B cell (primary cell): ENCODE data around the gene SYT3. TPM values are rescaled to one million over a fixed set of nuclear protein-coding genes. Genes with fewer than 3 reads are reported as not detected.

Experiments used
- ATAC-seq: fragments of 200-7000 bp; cut with Tn5 transposase; one replicate; pipeline ENCODE4 v1.10.0; 2021; ENCODE audit warnings: low read depth, mild to moderate bottlenecking, moderate number of reproducible peaks, moderate library complexity
- CTCF ChIA-PET: fragments of 350-600 bp; sonication (Branson Sonifier 250); formaldehyde crosslinking; loops from one replicate; lab custom pipeline; 2021; ENCODE audit warnings: antibody characterized with exemption, inconsistent platforms; lab: Charles Lee
- POLR2A ChIA-PET: fragments of 350-600 bp; sonication (Branson Sonifier 250); formaldehyde crosslinking; loops from one replicate; lab custom pipeline; 2021; ENCODE audit warnings: antibody characterized with exemption; lab: Charles Lee
- DNase-seq: peaks from one replicate; pipeline ENCODE4 v3.0.0; 2013
- H2AFZ ChIP-seq: 2 replicates; pipeline ENCODE4 v1.6.1; 2012; ENCODE audit warnings: mild to moderate bottlenecking, low read depth, low read length; ENCODE audit not compliant: insufficient read depth, poor library complexity, severe bottlenecking
- H3K27ac ChIP-seq, 2 donors: 1 replicate in 1 of 2; 2 replicates in 1 of 2; pipeline ENCODE4 v1.5.1; 2012 to 2013; ENCODE audit warnings: low read length in 2 of 2, mild to moderate bottlenecking in 2 of 2, moderate library complexity in 1 of 2
- H3K27me3 ChIP-seq, 4 experiments: fragments of 200-600 bp in 1 of 4; sonication (generic) in 1 of 4; replicated peaks in 1 of 4; 1 replicate in 2 of 4; 2 replicates in 2 of 4; pipeline versions ENCODE4 v1.6.1 to v1.7.0; 2013 to 2016; ENCODE audit warnings: low read length in 3 of 4, mild to moderate bottlenecking in 2 of 4, mixed read lengths in 1 of 4, moderate library complexity in 1 of 4; ENCODE audit not compliant: insufficient read depth in 4 of 4, control insufficient read depth in 3 of 4; ENCODE audit errors: control extremely low read depth in 1 of 4
- H3K36me3 ChIP-seq, 2 experiments: replicated peaks in 1 of 2; 1 replicate in 1 of 2; 2 replicates in 1 of 2; pipeline versions ENCODE4 v1.6.1 to v1.7.1; 2013; ENCODE audit warnings: low read length in 1 of 2; ENCODE audit not compliant: insufficient read depth in 2 of 2, control insufficient read depth in 1 of 2; ENCODE audit errors: control extremely low read depth in 1 of 2, extremely low read depth in 1 of 2
- H3K4me1 ChIP-seq, 2 donors: fragments of 200-600 bp in 1 of 2; sonication (generic) in 1 of 2; 1 replicate in 1 of 2; 2 replicates in 1 of 2; pipeline versions ENCODE4 v1.5.1 to v1.6.1; 2013 to 2017; ENCODE audit warnings: low read length in 2 of 2; ENCODE audit not compliant: control insufficient read depth in 2 of 2, insufficient read depth in 2 of 2
- H3K4me2 ChIP-seq: replicated peaks from 2 replicates; pipeline ENCODE3; 2012; ENCODE audit warnings: mild to moderate bottlenecking, low read depth, low read length; ENCODE audit not compliant: poor library complexity, severe bottlenecking
- H3K4me3 ChIP-seq, 5 experiments: fragments of 200-600 bp in 1 of 5; sonication (generic) in 1 of 5; 1 replicate in 3 of 5; 2 replicates in 2 of 5; pipeline versions ENCODE4 v1.5.1 to v1.7.0; 2011 to 2016; ENCODE audit warnings: low read length in 4 of 5, mild to moderate bottlenecking in 4 of 5, low read depth in 2 of 5, control low read depth in 1 of 5, moderate library complexity in 1 of 5; ENCODE audit not compliant: insufficient read depth in 1 of 5; ENCODE audit errors: control extremely low read depth in 1 of 5, extremely low read depth in 1 of 5
- H3K79me2 ChIP-seq: fragments of 200-600 bp; sonication (generic); one replicate; pipeline ENCODE4 v1.6.0; 2016; ENCODE audit warnings: low read length; ENCODE audit not compliant: control insufficient read depth, insufficient read depth
- H3K9ac ChIP-seq: fragments of 200-600 bp; sonication (generic); 2 replicates; pipeline ENCODE4 v1.6.1; 2017; ENCODE audit warnings: mild to moderate bottlenecking, low read length, moderate library complexity
- H3K9me3 ChIP-seq, 3 donors: one replicate each; pipeline versions ENCODE4 v1.6.1 to v1.7.1; 2013; ENCODE audit warnings: low read length in 2 of 3; ENCODE audit not compliant: control insufficient read depth in 2 of 3, insufficient read depth in 1 of 3; ENCODE audit errors: control extremely low read depth in 1 of 3
- H4K20me1 ChIP-seq: 2 replicates; pipeline ENCODE4 v1.6.0; 2012; ENCODE audit warnings: mild to moderate bottlenecking, low read length; ENCODE audit not compliant: insufficient read depth, control insufficient read depth, poor library complexity, severe bottlenecking
- H3K27ac Mint-ChIP-seq: one replicate; pipeline ENCODE4 v1.8.0; 2021; ENCODE audit warnings: mixed read lengths
- H3K27me3 Mint-ChIP-seq: one replicate; pipeline ENCODE4 v1.8.0; 2021; ENCODE audit warnings: mixed read lengths
- H3K4me1 Mint-ChIP-seq: one replicate; pipeline ENCODE4 v1.8.0; 2021; ENCODE audit warnings: mixed read lengths
- H3K4me3 Mint-ChIP-seq: one replicate; pipeline ENCODE4 v1.8.0; 2021; ENCODE audit warnings: mixed read lengths
- H3K9me3 Mint-ChIP-seq: one replicate; pipeline ENCODE4 v1.8.0; 2022; ENCODE audit warnings: mixed read lengths; ENCODE audit not compliant: insufficient read depth
- CTCF ChIP-seq: fragments of 200-600 bp; IDR thresholded peaks from one replicate; pipeline ENCODE4 v1.8.0; 2022; ENCODE audit warnings: antibody characterized with exemption, mild to moderate bottlenecking
- EZH2 ChIP-seq: IDR thresholded peaks from 2 replicates; pipeline ENCODE4 v1.6.1; 2012; ENCODE audit warnings: borderline replicate concordance, low read depth, mild to moderate bottlenecking, moderate library complexity, low read length; ENCODE audit not compliant: insufficient read depth, poor library complexity, severe bottlenecking
- WGBS: methylation state at CpG from one replicate; pipeline ENCODE4 v1.1.5; 2013; ENCODE audit warnings: missing lambda C conversion rate; ENCODE audit not compliant: insufficient coverage; 5-methylcytosine and 5-hydroxymethylcytosine counted together
- intact Hi-C: fragments of 100-400 bp; cut with micrococcal nuclease; formaldehyde crosslinking; loops from one replicate; pipeline ENCODE4 v1.10.0; 2022
- polyA plus RNA-seq: library from polyadenylated mRNA; depleted of rRNA; stranded (reverse); fragments of >200 nt; gene quantifications from 2 replicates; pipeline ENCODE4 v1.2.3, GENCODE V29; 2012
- total RNA-seq, 2 donors: library from RNA; stranded (reverse); fragments of 120-200 nt in 1 of 2; gene quantifications; 1 replicate in 1 of 2; 2 replicates in 1 of 2; pipeline versions ENCODE4 v1.2.3 to v1.2.4, GENCODE V29; 2013 to 2022

Gene SYT3
- total and polyA plus RNA-seq, 2 donors (not counting 1 experiment from before 2014, with no cell fraction given), result 0.09 to 0.17 TPM

GRCh38 chr19:50646074-50646807, 6.6 kb upstream of the SYT3 start:
- no peaks in the 10 kb centered on the region for H3K36me3 ChIP-seq
- no peaks in the 10 kb centered on the region for H4K20me1 ChIP-seq
- no peaks in the 10 kb centered on the region for H3K4me1 Mint-ChIP-seq
- intact Hi-C loops, result loop anchor here (10.0 kb wide), 1 partner anchor 109 kb away; no protein-coding TSS in a partner anchor
- H3K79me2 ChIP-seq, result no peaks in the 10 kb centered on the region
- no peak overlapping the region for H3K4me3 Mint-ChIP-seq
- no peak overlapping the region for H3K27ac ChIP-seq
- TF ChIP-seq CTCF (no peak), EZH2 (no peak)
- no peak overlapping the region for H3K27ac Mint-ChIP-seq
- H3K9ac ChIP-seq, result no peak overlapping the region
- 65% methylated on average over 5 of the region's 6 CpGs for WGBS
- H2AFZ ChIP-seq, result no peak overlapping the region
- peaks cover 0 to 29% (median 0%) of the 10 kb centered on the region in 3 donors for H3K9me3 ChIP-seq
- H3K27me3 Mint-ChIP-seq, result peaks cover 20% of the 10 kb centered on the region
- H3K9me3 Mint-ChIP-seq, result no peaks in the 10 kb centered on the region
- H3K27me3 ChIP-seq, result peaks cover 0 to 48% (median 12%) of the 10 kb centered on the region in 4 experiments
- no peaks in the 10 kb centered on the region for H3K4me1 ChIP-seq
- no peak for ATAC-seq
- no peak overlapping the region for H3K4me2 ChIP-seq
- no peak overlapping the region for H3K4me3 ChIP-seq
- no peak for DNase-seq
- CTCF ChIA-PET, result no interaction called here
- POLR2A ChIA-PET, result no interaction called here

GRCh38 chr19:50645107-50645506, 5.4 kb upstream of the SYT3 start:
- no peaks in the 10 kb centered on the region for H4K20me1 ChIP-seq
- TF ChIP-seq EZH2 (no peak), CTCF (no peak)
- ATAC-seq, result no peak
- DNase-seq, result no peak
- intact Hi-C loops, result loop anchor here (10.0 kb wide), 1 partner anchor 110 kb away; no protein-coding TSS in a partner anchor
- ChIA-PET POLR2A (no interaction called here), CTCF (no interaction called here)
- no peak overlapping the region for H3K4me2 ChIP-seq
- H3K36me3 ChIP-seq, result no peaks in the 10 kb centered on the region
- H3K9ac ChIP-seq, result no peak overlapping the region
- H2AFZ ChIP-seq, result no peak overlapping the region
- H3K9me3 ChIP-seq, result peaks cover 0 to 29% (median 0%) of the 10 kb centered on the region in 3 donors
- H3K4me3 Mint-ChIP-seq, result no peak overlapping the region
- peaks cover 28% of the 10 kb centered on the region for H3K27me3 Mint-ChIP-seq
- 82% methylated on average over 6 of the region's 6 CpGs for WGBS
- no peak overlapping the region for H3K4me3 ChIP-seq
- H3K27ac ChIP-seq, result no peak overlapping the region
- H3K4me1 ChIP-seq, result peaks cover under 1% of the 10 kb centered on the region in 2 donors
- H3K79me2 ChIP-seq, result no peaks in the 10 kb centered on the region
- H3K27me3 ChIP-seq, result peaks cover 0 to 48% (median 15%) of the 10 kb centered on the region in 4 experiments
- no peaks in the 10 kb centered on the region for H3K9me3 Mint-ChIP-seq
- no peak overlapping the region for H3K27ac Mint-ChIP-seq
- H3K4me1 Mint-ChIP-seq, result peaks cover 1% of the 10 kb centered on the region
